IMR-90 (cell line): ENCODE measurements around the gene KLK10. TPM values are rescaled to one million over a fixed set of nuclear protein-coding genes. Genes with fewer than 3 reads are reported as not detected.

ENCODE experiments used
- ATAC-seq: fragments of 200-7000 bp; cut with Tn5 transposase; 2 replicates; pipeline ENCODE4 v1.9.1; 2020; ENCODE audit warnings: low read depth, mild to moderate bottlenecking, moderate library complexity
- BruUV-seq: library from RNA; stranded (reverse); fragments of 400-500 nt; replicated peaks from 2 replicates; lab custom pipeline; 2021; lab: Mats Ljungman, UMichigan
- CTCF ChIA-PET: fragments of 300-600 bp; formaldehyde crosslinking; extraction: SDS; loops from one replicate; lab custom pipeline; 2021; ENCODE audit warnings: antibody characterized with exemption; lab: Yijun Ruan, JAX
- POLR2A ChIA-PET: fragments of 300-600 bp; sonication (Branson Sonifier 250); formaldehyde crosslinking; loops from one replicate; lab custom pipeline; 2022; ENCODE audit warnings: antibody characterized with exemption; ENCODE audit not compliant: unreplicated experiment; lab: Charles Lee
- DNase-seq: peaks from one replicate; pipeline ENCODE4 v3.0.0; 2013
- H2AFZ ChIP-seq: replicated peaks from 2 replicates; pipeline ENCODE3; 2013; ENCODE audit warnings: low read length, mild to moderate bottlenecking; ENCODE audit not compliant: poor library complexity
- H2AK5ac ChIP-seq: 2 replicates; pipeline ENCODE4 v1.6.1; 2013; ENCODE audit warnings: low read depth, low read length, inconsistent platforms
- H2AK9ac ChIP-seq: replicated peaks from 2 replicates; pipeline ENCODE3; 2013; ENCODE audit warnings: mild to moderate bottlenecking, low read depth, low read length, moderate library complexity; ENCODE audit not compliant: poor library complexity
- H2BK120ac ChIP-seq: 2 replicates; pipeline ENCODE4 v1.6.1; 2013; ENCODE audit warnings: low read depth, low read length, inconsistent platforms
- H2BK15ac ChIP-seq: 3 replicates; pipeline ENCODE4 v1.6.1; 2013; ENCODE audit warnings: low read depth, low read length, inconsistent platforms
- H2BK20ac ChIP-seq: 2 replicates; pipeline ENCODE4 v1.6.1; 2013; ENCODE audit warnings: low read depth, mild to moderate bottlenecking, inconsistent platforms, low read length, moderate library complexity
- H2BK5ac ChIP-seq: 2 replicates; pipeline ENCODE4 v1.6.1; 2013; ENCODE audit warnings: mild to moderate bottlenecking, low read depth, low read length, inconsistent platforms; ENCODE audit not compliant: poor library complexity, severe bottlenecking
- H3K14ac ChIP-seq: replicated peaks from 2 replicates; pipeline ENCODE4 v1.6.1; 2013; ENCODE audit warnings: low read depth, low read length, inconsistent platforms
- H3K18ac ChIP-seq: 2 replicates; pipeline ENCODE4 v1.6.1; 2013; ENCODE audit warnings: low read depth, low read length, control low read depth
- H3K23ac ChIP-seq: 2 replicates; pipeline ENCODE4 v1.6.1; 2013; ENCODE audit warnings: low read depth, low read length, inconsistent platforms
- H3K27ac ChIP-seq: 2 replicates; pipeline ENCODE4 v1.5.1; 2013; ENCODE audit warnings: mild to moderate bottlenecking, control low read depth, low read length; ENCODE audit not compliant: insufficient read depth
- H3K27me3 ChIP-seq: 2 replicates; pipeline ENCODE4 v1.6.1; 2013; ENCODE audit warnings: low read length; ENCODE audit not compliant: control insufficient read depth, insufficient read depth
- H3K36me3 ChIP-seq: 2 replicates; pipeline ENCODE4 v1.6.1; 2013; ENCODE audit warnings: low read length, mixed read lengths; ENCODE audit not compliant: control insufficient read depth, insufficient read depth
- H3K4ac ChIP-seq: 2 replicates; pipeline ENCODE4 v1.6.1; 2013; ENCODE audit warnings: low read depth, low read length, inconsistent platforms
- H3K4me1 ChIP-seq: 2 replicates; pipeline ENCODE4 v1.6.1; 2013; ENCODE audit warnings: low read length, mixed read lengths; ENCODE audit not compliant: control insufficient read depth, insufficient read depth
- H3K4me2 ChIP-seq: 2 replicates; pipeline ENCODE4 v1.6.1; 2013; ENCODE audit warnings: low read depth, mild to moderate bottlenecking, control low read depth, low read length, moderate library complexity
- H3K4me3 ChIP-seq: 2 replicates; pipeline ENCODE4 v1.5.1; 2013; ENCODE audit warnings: low read depth, mild to moderate bottlenecking, control low read depth, low read length, moderate library complexity; ENCODE audit not compliant: insufficient read depth
- H3K56ac ChIP-seq: 2 replicates; pipeline ENCODE4 v1.6.1; 2013; ENCODE audit warnings: low read length, inconsistent platforms; ENCODE audit not compliant: insufficient read depth; ENCODE audit errors: extremely low read depth
- H3K79me1 ChIP-seq, 2 experiments: 2 replicates each; pipeline ENCODE4 v1.6.1; 2013; ENCODE audit warnings: low read length in 2 of 2, inconsistent platforms in 1 of 2, low read depth in 1 of 2
- H3K9ac ChIP-seq: 2 replicates; pipeline ENCODE4 v1.6.1; 2013; ENCODE audit warnings: low read depth, low read length, control low read depth
- H3K9me1 ChIP-seq: 2 replicates; pipeline ENCODE4 v1.6.1; 2013; ENCODE audit warnings: low read length, inconsistent platforms; ENCODE audit not compliant: insufficient read depth
- H3K9me3 ChIP-seq: 2 replicates; pipeline ENCODE4 v1.6.1; 2013; ENCODE audit warnings: low read length; ENCODE audit not compliant: control insufficient read depth, insufficient read depth
- H4K20me1 ChIP-seq: 2 replicates; pipeline ENCODE4 v1.6.1; 2013; ENCODE audit warnings: low read length, inconsistent platforms; ENCODE audit not compliant: insufficient read depth
- H4K5ac ChIP-seq: 2 replicates; pipeline ENCODE4 v1.6.1; 2013; ENCODE audit warnings: mild to moderate bottlenecking, low read depth, low read length, control low read depth
- H4K8ac ChIP-seq, 2 experiments: 2 replicates each; pipeline ENCODE4 v1.6.1; 2013; ENCODE audit warnings: low read depth in 2 of 2, low read length in 2 of 2, control low read depth in 1 of 2, inconsistent platforms in 1 of 2
- H4K91ac ChIP-seq: 2 replicates; pipeline ENCODE4 v1.6.1; 2013; ENCODE audit warnings: low read depth, low read length, inconsistent platforms; ENCODE audit not compliant: insufficient read depth
- USF2 ChIP-seq: fragments of 150-350 bp; IDR thresholded peaks from 2 replicates; pipeline ENCODE4 v1.6.1; 2017; ENCODE audit warnings: mild to moderate bottlenecking, antibody characterized with exemption, low read length, low read depth
- WGBS, 2 experiments: methylation state at CpG; one replicate each; pipeline versions ENCODE4 v1.1.5 to v1.1.7; 2013; ENCODE audit warnings: missing lambda C conversion rate in 2 of 2; ENCODE audit not compliant: insufficient read length in 1 of 2; ENCODE audit errors: extremely low coverage in 2 of 2; 5-methylcytosine and 5-hydroxymethylcytosine counted together
- dilution Hi-C: fragments of 300-500 bp; cut with HindIII; formaldehyde crosslinking; loops from one replicate; pipeline ENCODE4 v1.14.3; 2018; ENCODE audit warnings: low sequenced_read_pairs; ENCODE audit not compliant: unreplicated experiment
- in situ Hi-C: fragments of 300-500 bp; cut with MboI; formaldehyde crosslinking; loops from 3 replicates; pipeline ENCODE4 v1.14.3; 2019; ENCODE audit warnings: low sequenced_read_pairs, inconsistent platforms, mixed read lengths
- intact Hi-C: fragments of 100-400 bp; cut with micrococcal nuclease; formaldehyde crosslinking; loops from 2 replicates; pipeline ENCODE4 v1.10.0; 2022
- polyA plus RNA-seq, 3 experiments: library from polyadenylated mRNA; depleted of rRNA; stranded (reverse); fragments of >200 nt; gene quantifications; 2 replicates each; pipeline ENCODE4 v1.2.3, GENCODE V29; 2012; ENCODE audit warnings: low replicate concordance in 1 of 3
- total RNA-seq: library from RNA; depleted of rRNA; stranded (reverse); fragments of >200 nt; gene quantifications from 2 replicates; pipeline ENCODE4 v1.2.3, GENCODE V29; 2012

Gene KLK10
- total and polyA plus RNA-seq, 2 of the 4 experiments (the other 2 are of a cell fraction): not detected

GRCh38 chr19:51059715-51060114 lies 40.2 kb upstream of the KLK10 start:
- in situ Hi-C loops (no loop called here), dilution Hi-C loops (no loop called here), intact Hi-C loops (no loop called here)
- Histone ChIP-seq H3K4me2 (no peak overlapping the region), H4K5ac (no peak overlapping the region), H3K4me1 (no peaks in the 10 kb centered on the region), H3K14ac (no peak overlapping the region), H3K36me3 (no peaks in the 10 kb centered on the region), H2AFZ (no peak overlapping the region), H2BK120ac (no peak overlapping the region), H3K9ac (no peak overlapping the region), H4K20me1 (no peaks in the 10 kb centered on the region), H3K56ac (no peak overlapping the region), H3K27ac (no peak overlapping the region), H2BK5ac (no peak overlapping the region), H2BK20ac (no peak overlapping the region), H2AK5ac (no peak overlapping the region), H2BK15ac (no peak overlapping the region), H4K91ac (no peak overlapping the region), H3K27me3 (no peaks in the 10 kb centered on the region), H3K4ac (no peak overlapping the region), H4K8ac (no peak overlapping the region), H3K9me1 (no peaks in the 10 kb centered on the region), H3K23ac (no peak overlapping the region), H3K79me1 (no peaks in the 10 kb centered on the region), H3K18ac (no peak overlapping the region), H2AK9ac (no peak overlapping the region), H3K9me3 (no peaks in the 10 kb centered on the region), H3K4me3 (no peak overlapping the region)
- WGBS, 2 experiments: no CpG with 5 or more reads among the region's 7 CpGs
- ChIA-PET CTCF (no interaction called here), POLR2A (no interaction called here)
- TF ChIP-seq USF2: no peak
- BruUV-seq: no TSS peak
- ATAC-seq (no peak), DNase-seq (no peak)
